Gastroesophageal sphincter (tissue), 3 donors: ENCODE data around the gene AFG3L2.

Experiments used
- CTCF ChIP-seq, 4 experiments: fragments of 200-600 bp in 2 of 4; fragments of 450-650 bp in 2 of 4; sonication (generic) in 1 of 4; IDR thresholded peaks; one replicate each; pipeline ENCODE4 v1.5.1; 2017 to 2019; ENCODE audit warnings: antibody characterized with exemption in 4 of 4, mild to moderate bottlenecking in 2 of 4, moderate library complexity in 2 of 4
- POLR2AphosphoS5 ChIP-seq: sonication (generic); formaldehyde crosslinking; IDR thresholded peaks from one replicate; pipeline ENCODE4 v1.6.1; 2017; ENCODE audit warnings: antibody characterized with exemption

- TF ChIP-seq POLR2AphosphoS5 (no peak), CTCF (IDR thresholded peaks at IDR 0.05) (no peak)
Measured at GRCh38 chr18:12321333-12321732, 55.7 kb downstream of the AFG3L2 start.
